A549 (cell line): Measurements from ENCODE around the gene VPS26A. TPM values are rescaled to one million over a fixed set of nuclear protein-coding genes. Genes with fewer than 3 reads are reported as not detected.

ENCODE experiments used
- ATAC-seq, 2 experiments: fragments of 200-7000 bp in 1 of 2; fragments of >200 bp in 1 of 2; cut with Nextera tagmentation in 1 of 2; cut with Tn5 transposase in 1 of 2; 3 replicates each; pipeline versions ENCODE4 v1.8.0 to v1.9.1; 2018 to 2020; ENCODE audit warnings: mild to moderate bottlenecking in 1 of 2, moderate library complexity in 1 of 2
- CTCF ChIA-PET: fragments of 300-600 bp; sonication (Branson Sonifier 250); formaldehyde crosslinking; extraction: SDS; loops from one replicate; lab custom pipeline; 2021; ENCODE audit warnings: antibody characterized with exemption, inconsistent platforms; lab: Yijun Ruan, JAX
- POLR2A ChIA-PET: fragments of 350-600 bp; formaldehyde crosslinking; extraction: SDS; loops from one replicate; lab custom pipeline; 2021; ENCODE audit warnings: antibody characterized with exemption, inconsistent platforms; lab: Yijun Ruan, JAX
- DNase-seq, 2 experiments: peaks; one replicate each; pipeline versions ENCODE4 v3.0.0 to v3.0.0-alpha.2; 2011 to 2016; ENCODE audit warnings: low read depth in 1 of 2, low spot score in 1 of 2
- FAIRE-seq: peaks from 2 replicates; lab custom pipeline; 2011; peaks lifted over from hg19 to GRCh38; lab: Jason Lieb, UNC
- H3K27ac ChIP-seq, 2 experiments: fragments of >200 bp; sonication (Bioruptor Twin); formaldehyde crosslinking; 3 replicates each; pipeline ENCODE4 v1.5.1; 2016 to 2017
- H3K4me1 ChIP-seq: fragments of >200 bp; sonication (Bioruptor Twin); formaldehyde crosslinking; 3 replicates; pipeline ENCODE4 v1.6.1; 2016
- H3K4me2 ChIP-seq: fragments of >200 bp; sonication (Bioruptor Twin); formaldehyde crosslinking; 3 replicates; pipeline ENCODE4 v1.6.1; 2016
- H3K4me3 ChIP-seq: fragments of >200 bp; sonication (Bioruptor Twin); formaldehyde crosslinking; 3 replicates; pipeline ENCODE4 v1.5.1; 2016
- H3K9me3 ChIP-seq: fragments of >200 bp; sonication (Bioruptor Twin); formaldehyde crosslinking; 3 replicates; pipeline ENCODE4 v1.6.1; 2016
- ATOH8 ChIP-seq: fragments of 250-450 bp; sonication (Bioruptor Pico); IDR thresholded peaks from 2 replicates; pipeline ENCODE4 v1.5.0; 2020; ENCODE audit warnings: low read depth, mild to moderate bottlenecking, moderate library complexity
- BHLHE40 ChIP-seq: IDR thresholded peaks from 2 replicates; pipeline ENCODE4 v1.6.1; 2012; ENCODE audit warnings: low read depth, low read length, inconsistent platforms
- CBX2 ChIP-seq: fragments of 200-600 bp; sonication (generic); IDR thresholded peaks from 2 replicates; pipeline ENCODE4 v1.6.1; 2016; ENCODE audit warnings: low read depth, mild to moderate bottlenecking, borderline replicate concordance
- CBX8 ChIP-seq: fragments of 200-600 bp; sonication (generic); IDR thresholded peaks from 2 replicates; pipeline ENCODE4 v1.6.1; 2016
- CHD2 ChIP-seq: fragments of 150-350 bp; IDR thresholded peaks from 2 replicates; pipeline ENCODE4 v1.6.1; 2014; ENCODE audit warnings: low read length; ENCODE audit not compliant: partially characterized antibody
- CHD4 ChIP-seq: fragments of 200-600 bp; sonication (generic); IDR thresholded peaks from 2 replicates; pipeline ENCODE4 v1.6.1; 2016; ENCODE audit warnings: antibody characterized with exemption, mild to moderate bottlenecking, borderline replicate concordance
- E2F6 ChIP-seq: IDR thresholded peaks from 2 replicates; pipeline ENCODE4 v1.6.1; 2012; ENCODE audit warnings: low read depth, borderline replicate concordance
- ELK1 ChIP-seq: fragments of 150-350 bp; IDR thresholded peaks from 2 replicates; pipeline ENCODE4 v1.6.1; 2014; ENCODE audit warnings: low read depth, mild to moderate bottlenecking, low read length
- FOSB ChIP-seq: fragments of 250-450 bp; sonication (Bioruptor Pico); IDR thresholded peaks from 2 replicates; pipeline ENCODE4 v1.5.0; 2020; ENCODE audit warnings: mild to moderate bottlenecking, moderate library complexity
- FOSL2 ChIP-seq, 2 experiments: fragments of 450-650 bp in 1 of 2; fragments of >200 bp in 1 of 2; sonication (Bioruptor Twin) in 1 of 2; formaldehyde crosslinking; IDR thresholded peaks; 2 replicates each; pipeline versions ENCODE4 v1.5.0 to v1.6.1; 2016 to 2020; ENCODE audit warnings: mild to moderate bottlenecking in 1 of 2, moderate library complexity in 1 of 2
- HES2 ChIP-seq: fragments of >200 bp; sonication (Bioruptor Twin); formaldehyde crosslinking; IDR thresholded peaks from 2 replicates; pipeline ENCODE4 v1.6.1; 2016
- HOXA7 ChIP-seq: fragments of 250-450 bp; sonication (Bioruptor Pico); IDR thresholded peaks from 2 replicates; pipeline ENCODE4 v1.5.0; 2020; ENCODE audit warnings: mild to moderate bottlenecking, moderate library complexity
- HOXB5 ChIP-seq: fragments of 250-450 bp; sonication (Bioruptor Pico); IDR thresholded peaks from 2 replicates; pipeline ENCODE4 v1.5.0; 2020; ENCODE audit warnings: mild to moderate bottlenecking, moderate library complexity
- JUN ChIP-seq, 2 experiments: fragments of >200 bp; sonication (Bioruptor Twin); formaldehyde crosslinking; IDR thresholded peaks; 2 replicates in 1 of 2; 3 replicates in 1 of 2; pipeline ENCODE4 v1.6.1; 2016 to 2017
- MAX ChIP-seq: IDR thresholded peaks from 2 replicates; pipeline ENCODE4 v1.6.1; 2012
- MAZ ChIP-seq: fragments of 150-350 bp; IDR thresholded peaks from 2 replicates; pipeline ENCODE4 v1.6.1; 2014; ENCODE audit warnings: antibody characterized with exemption, low read depth, low read length, borderline replicate concordance
- MYC ChIP-seq: IDR thresholded peaks from 2 replicates; pipeline ENCODE4 v1.6.1; 2012; ENCODE audit warnings: mild to moderate bottlenecking, inconsistent platforms, low read length, improper control_type of control experiment, borderline replicate concordance
- NFE2L2 ChIP-seq: fragments of 150-350 bp; conservative IDR thresholded peaks from 2 replicates; pipeline ENCODE4 v1.6.1; 2014; ENCODE audit warnings: low read length
- NPAS2 ChIP-seq: fragments of 250-450 bp; sonication (Bioruptor Pico); IDR thresholded peaks from 2 replicates; pipeline ENCODE4 v1.8.0; 2022; ENCODE audit warnings: mild to moderate bottlenecking, moderate library complexity, borderline replicate concordance
- NR3C1 ChIP-seq: fragments of >200 bp; sonication (Bioruptor Twin); formaldehyde crosslinking; IDR thresholded peaks from 3 replicates; pipeline ENCODE4 v1.6.1; 2017
- PHF8 ChIP-seq: fragments of 200-600 bp; sonication (generic); IDR thresholded peaks from 2 replicates; pipeline ENCODE4 v1.6.1; 2016; ENCODE audit warnings: low read depth, mild to moderate bottlenecking, antibody characterized with exemption, moderate library complexity, borderline replicate concordance
- POLR2A ChIP-seq: IDR thresholded peaks from 2 replicates; pipeline ENCODE4 v1.6.1; 2012; ENCODE audit warnings: mild to moderate bottlenecking, low read length
- RAD21 ChIP-seq, 2 experiments: fragments of >200 bp in 1 of 2; sonication (Bioruptor Twin) in 1 of 2; formaldehyde crosslinking in 1 of 2; IDR thresholded peaks in 1 of 2; conservative IDR thresholded peaks in 1 of 2; 2 replicates in 1 of 2; 3 replicates in 1 of 2; pipeline ENCODE4 v1.6.1; 2012 to 2018; ENCODE audit warnings: inconsistent platforms in 1 of 2
- SMC3 ChIP-seq: fragments of >200 bp; sonication (Bioruptor Twin); formaldehyde crosslinking; IDR thresholded peaks from 3 replicates; pipeline ENCODE4 v1.6.1; 2018; ENCODE audit warnings: inconsistent platforms
- SREBF2 ChIP-seq: fragments of 450-650 bp; IDR thresholded peaks from 2 replicates; pipeline ENCODE4 v1.6.1; 2014; ENCODE audit warnings: mild to moderate bottlenecking, moderate library complexity
- TFCP2L1 ChIP-seq: fragments of 250-450 bp; sonication (Bioruptor Pico); IDR thresholded peaks from 2 replicates; pipeline ENCODE4 v1.5.0; 2021; ENCODE audit warnings: mild to moderate bottlenecking
- TP53 ChIP-seq: fragments of 250-450 bp; sonication (Bioruptor Pico); IDR thresholded peaks from 2 replicates; pipeline ENCODE4 v1.5.0; 2021; ENCODE audit warnings: mild to moderate bottlenecking, moderate library complexity
- whole genome bisulfite sequencing: methylation state at CpG from one replicate; pipeline ENCODE4 v1.1.6; 2017; ENCODE audit errors: missing lambda C conversion rate; 5-methylcytosine and 5-hydroxymethylcytosine counted together
- polyA minus RNA-seq: library from RNA; depleted of rRNA, polyadenylated mRNA; stranded (reverse); fragments of >200 nt; gene quantifications from 2 replicates; pipeline ENCODE4 v1.2.3, GENCODE V29; 2011; rRNA and poly(A)+ RNA removed
- polyA plus RNA-seq, 4 experiments: library from polyadenylated mRNA; depleted of rRNA in 3 of 4; stranded (reverse); fragments of >200 nt; fragmentation: RNase III in 1 of 4; extraction: RNeasy Plus Mini Kit Qiagen cat#74134 plus additional on column Dnase treatment in 1 of 4; gene quantifications; 2 replicates in 3 of 4; 3 replicates in 1 of 4; pipeline ENCODE4 v1.2.3, GENCODE V29; 2011 to 2017
- TF ChIP-seq, protein P1 (sequence below): fragments of 450-650 bp; IDR thresholded peaks from 2 replicates; pipeline ENCODE4 v1.6.1; 2014; ENCODE audit warnings: antibody characterized with exemption
- TF ChIP-seq, protein P2 (sequence below): fragments of >200 bp; sonication (Bioruptor Twin); formaldehyde crosslinking; IDR thresholded peaks from 3 replicates; pipeline ENCODE4 v1.6.1; 2016
- TF ChIP-seq, protein P3 (sequence below): fragments of >200 bp; sonication (Bioruptor Twin); formaldehyde crosslinking; IDR thresholded peaks from 3 replicates; pipeline ENCODE4 v1.5.1; 2016

VPS26A gene
- polyA plus RNA-seq (2011; rRNA removed), result 35.0 and 52.6 TPM in 2 replicates
- polyA plus RNA-seq (2012; cell fraction: cytosol; rRNA removed), result 9.4 and 9.7 TPM in 2 replicates
- polyA plus RNA-seq (2012; cell fraction: nucleus; rRNA removed), result 2.0 and 3.5 TPM in 2 replicates
- polyA plus RNA-seq (2017; fragmentation: RNase III; extraction: RNeasy Plus Mini Kit Qiagen cat#74134 plus additional on column Dnase treatment), result 62.5 to 62.6 TPM (median 62.6 TPM) in 3 replicates
- 3.8 and 4.1 TPM in 2 replicates for polyA minus RNA-seq

- Histone ChIP-seq H3K4me1 (peaks cover 15% of the 10 kb centered on the region), H3K4me3 (peak within 1 kb of the TSS; percentile 77), H3K27ac (peak within 1 kb of the TSS; percentile 89 to 92), H3K9me3 (no peaks in the 10 kb centered on the region), H3K4me2 (peak within 1 kb of the TSS; percentile 87)
- POLR2A ChIA-PET, result interaction anchor here (0.8 to 1.3 kb wide), 3 partner anchors 56 to 168 kb away, joined by 3 to 7 read pairs (median 4); partner anchors contain the start of genes DDX21 and SUPV3L1
- ATAC-seq (peak; percentile 84 to 89), FAIRE-seq (no peak), DNase-seq (peak; percentile 92 to 98)
- CTCF ChIA-PET, result interaction anchor here (0.9 to 2.5 kb wide), 8 partner anchors 10 to 119 kb away, joined by 3 to 21 read pairs (median 4); no protein-coding TSS in a partner anchor
- under 1% methylated on average over 23 of the region's 82 CpGs for WGBS
- TF ChIP-seq RAD21 (conservative IDR thresholded peaks at IDR 0.05 in 1 of 2, IDR thresholded peaks at IDR 0.05 in 1 of 2) (peak in 1 of 2 experiments; percentile 62; a peak in 2 of 5 replicates), ATOH8 (CRISPR knock-in tag) (no peak), FOSB (CRISPR knock-in tag) (no peak), SMC3 (peak; percentile 11; the same call in 2 of the 3 replicates), BHLHE40 (peak; percentile 89), CHD4 (no peak), MYC (no peak; the same call in 1 of the 2 replicates), CBX2 (no peak), HES2 (no peak), HOXA7 (CRISPR knock-in tag) (no peak), POLR2A (peak; percentile 76), SREBF2 (no peak), CHD2 (no peak), ELK1 (no peak), JUN (IDR thresholded peaks at IDR 0.05) (peak; percentile 41 to 82; a peak in 4 of 5 replicates), NR3C1 (no peak), NFE2L2 (no peak), NPAS2 (CRISPR knock-in tag) (peak; percentile 94), HOXB5 (CRISPR knock-in tag) (no peak), MAZ (peak; percentile 44; the same call in 1 of the 2 replicates), E2F6 (peak; percentile 66; the same call in 1 of the 2 replicates), MAX (peak; percentile 42; the same call in 1 of the 2 replicates), PHF8 (peak; percentile 95), CBX8 (no peak), FOSL2 (IDR thresholded peaks at IDR 0.05) (no peak), FOSL2 (CRISPR knock-in tag; IDR thresholded peaks at IDR 0.05) (0 out of 2 replicates have a peak, but pooled peaks have one; percentile 8), TP53 (0 out of 2 replicates have a peak, but pooled peaks have one; percentile 15), TFCP2L1 (CRISPR knock-in tag) (no peak)
- TF ChIP-seq, protein P1, sequence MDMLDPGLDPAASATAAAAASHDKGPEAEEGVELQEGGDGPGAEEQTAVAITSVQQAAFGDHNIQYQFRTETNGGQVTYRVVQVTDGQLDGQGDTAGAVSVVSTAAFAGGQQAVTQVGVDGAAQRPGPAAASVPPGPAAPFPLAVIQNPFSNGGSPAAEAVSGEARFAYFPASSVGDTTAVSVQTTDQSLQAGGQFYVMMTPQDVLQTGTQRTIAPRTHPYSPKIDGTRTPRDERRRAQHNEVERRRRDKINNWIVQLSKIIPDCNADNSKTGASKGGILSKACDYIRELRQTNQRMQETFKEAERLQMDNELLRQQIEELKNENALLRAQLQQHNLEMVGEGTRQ, result peak; percentile 99
- TF ChIP-seq, protein P2, sequence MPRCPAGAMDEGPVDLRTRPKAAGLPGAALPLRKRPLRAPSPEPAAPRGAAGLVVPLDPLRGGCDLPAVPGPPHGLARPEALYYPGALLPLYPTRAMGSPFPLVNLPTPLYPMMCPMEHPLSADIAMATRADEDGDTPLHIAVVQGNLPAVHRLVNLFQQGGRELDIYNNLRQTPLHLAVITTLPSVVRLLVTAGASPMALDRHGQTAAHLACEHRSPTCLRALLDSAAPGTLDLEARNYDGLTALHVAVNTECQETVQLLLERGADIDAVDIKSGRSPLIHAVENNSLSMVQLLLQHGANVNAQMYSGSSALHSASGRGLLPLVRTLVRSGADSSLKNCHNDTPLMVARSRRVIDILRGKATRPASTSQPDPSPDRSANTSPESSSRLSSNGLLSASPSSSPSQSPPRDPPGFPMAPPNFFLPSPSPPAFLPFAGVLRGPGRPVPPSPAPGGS, result peak; percentile 91
- TF ChIP-seq, protein P3, sequence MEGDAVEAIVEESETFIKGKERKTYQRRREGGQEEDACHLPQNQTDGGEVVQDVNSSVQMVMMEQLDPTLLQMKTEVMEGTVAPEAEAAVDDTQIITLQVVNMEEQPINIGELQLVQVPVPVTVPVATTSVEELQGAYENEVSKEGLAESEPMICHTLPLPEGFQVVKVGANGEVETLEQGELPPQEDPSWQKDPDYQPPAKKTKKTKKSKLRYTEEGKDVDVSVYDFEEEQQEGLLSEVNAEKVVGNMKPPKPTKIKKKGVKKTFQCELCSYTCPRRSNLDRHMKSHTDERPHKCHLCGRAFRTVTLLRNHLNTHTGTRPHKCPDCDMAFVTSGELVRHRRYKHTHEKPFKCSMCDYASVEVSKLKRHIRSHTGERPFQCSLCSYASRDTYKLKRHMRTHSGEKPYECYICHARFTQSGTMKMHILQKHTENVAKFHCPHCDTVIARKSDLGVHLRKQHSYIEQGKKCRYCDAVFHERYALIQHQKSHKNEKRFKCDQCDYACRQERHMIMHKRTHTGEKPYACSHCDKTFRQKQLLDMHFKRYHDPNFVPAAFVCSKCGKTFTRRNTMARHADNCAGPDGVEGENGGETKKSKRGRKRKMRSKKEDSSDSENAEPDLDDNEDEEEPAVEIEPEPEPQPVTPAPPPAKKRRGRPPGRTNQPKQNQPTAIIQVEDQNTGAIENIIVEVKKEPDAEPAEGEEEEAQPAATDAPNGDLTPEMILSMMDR, result peak; percentile 58; the same call in 2 of the 3 replicates
Observed at GRCh38 chr10:69123747-69124562, at the start of gene VPS26A. VPS26A (plus strand) TSS chr10:69124178; CDS start chr10:69124278, 100 bp downstream.
